Measurements from ENCODE around the gene TYMS. TPM values are rescaled to one million over a fixed set of nuclear protein-coding genes. Genes with fewer than 3 reads are reported as not detected.

Gene TYMS
- total and polyA plus RNA-seq, 2 donors from 2014 or later = 6.0 to 10.2 TPM

- no peaks in the 10 kb centered on the region for H3K27me3 ChIP-seq (ENCODE audit: control insufficient read depth, insufficient read depth, low read length)
- no peak overlapping the region for H3K27ac ChIP-seq (ENCODE audit: low read depth in 2 of 2, low read length in 2 of 2)
- peaks cover 0 to 8% (median 3%) of the 10 kb centered on the region in 3 donors for H3K4me1 ChIP-seq (ENCODE audit: control insufficient read depth in 2 of 3, insufficient read depth in 2 of 3, low read depth in 1 of 3, low read length in 3 of 3)
- H3K36me3 ChIP-seq (ENCODE audit: control insufficient read depth in 2 of 3, insufficient read depth in 3 of 3, low read length in 3 of 3) = peaks cover 2 to 19% (median 4%) of the 10 kb centered on the region in 3 donors
- H3K9ac ChIP-seq (ENCODE audit: low read length in 3 of 3) = no peak overlapping the region
- intact Hi-C loops (cut with DNase I) = no loop called here
- no peak overlapping the region for H3K4me3 ChIP-seq (ENCODE audit: low read length in 3 of 3)
- no peak for TF ChIP-seq CTCF (IDR thresholded peaks at IDR 0.05; ENCODE audit: borderline replicate concordance, extremely low read depth, insufficient read depth)
- no peaks in the 10 kb centered on the region for H3K9me3 ChIP-seq (ENCODE audit: control insufficient read depth in 2 of 3, insufficient read depth in 1 of 3, low read length in 3 of 3)
- no peak for FAIRE-seq
- DNase-seq = no peak
These were observed 39.6 kb downstream of the TYMS start for GRCh38 chr18:697012-697411.

GRCh38 chr18:697800-698199 lies 40.3 kb downstream of the TYMS start:
- intact Hi-C loops (cut with DNase I) = no loop called here
- FAIRE-seq (no peak), DNase-seq (peak in 4 of 5 donors; percentile 63 to 86 (median 68))
- H3K9ac ChIP-seq (ENCODE audit: low read length in 3 of 3) = no peak overlapping the region
- H3K27me3 ChIP-seq (ENCODE audit: control insufficient read depth, insufficient read depth, low read length) = no peaks in the 10 kb centered on the region
- no peak overlapping the region for H3K27ac ChIP-seq (ENCODE audit: low read depth in 2 of 2, low read length in 2 of 2)
- H3K36me3 ChIP-seq (ENCODE audit: control insufficient read depth in 2 of 3, insufficient read depth in 3 of 3, low read length in 3 of 3) = peaks cover 2 to 15% (median 3%) of the 10 kb centered on the region in 3 donors
- no peaks in the 10 kb centered on the region for H3K9me3 ChIP-seq (ENCODE audit: control insufficient read depth in 2 of 3, insufficient read depth in 1 of 3, low read length in 3 of 3)
- no peak for TF ChIP-seq CTCF (IDR thresholded peaks at IDR 0.05; ENCODE audit: borderline replicate concordance, extremely low read depth, insufficient read depth)
- H3K4me1 ChIP-seq (ENCODE audit: control insufficient read depth in 2 of 3, insufficient read depth in 2 of 3, low read depth in 1 of 3, low read length in 3 of 3) = peaks cover 0 to 8% (median 3%) of the 10 kb centered on the region in 3 donors
- no peak overlapping the region for H3K4me3 ChIP-seq (ENCODE audit: low read length in 3 of 3)

GRCh38 chr18:703213-703967 lies 45.9 kb downstream of the TYMS start:
- Histone ChIP-seq H3K4me3 (ENCODE audit: low read length in 3 of 3) (no peak overlapping the region), H3K27ac (ENCODE audit: low read depth in 2 of 2, low read length in 2 of 2) (no peak overlapping the region), H3K9me3 (ENCODE audit: control insufficient read depth in 2 of 3, insufficient read depth in 1 of 3, low read length in 3 of 3) (no peaks in the 10 kb centered on the region), H3K27me3 (ENCODE audit: control insufficient read depth, insufficient read depth, low read length) (no peaks in the 10 kb centered on the region), H3K9ac (ENCODE audit: low read length in 3 of 3) (no peak overlapping the region), H3K36me3 (ENCODE audit: control insufficient read depth in 2 of 3, insufficient read depth in 3 of 3, low read length in 3 of 3) (peaks cover 0 to 14% (median 3%) of the 10 kb centered on the region in 3 donors), H3K4me1 (ENCODE audit: control insufficient read depth in 2 of 3, insufficient read depth in 2 of 3, low read depth in 1 of 3, low read length in 3 of 3) (peaks cover 0 to 7% (median 2%) of the 10 kb centered on the region in 3 donors)
- FAIRE-seq = no peak
- intact Hi-C loops (cut with DNase I) = no loop called here
- no peak for TF ChIP-seq CTCF (IDR thresholded peaks at IDR 0.05; ENCODE audit: borderline replicate concordance, extremely low read depth, insufficient read depth)
- DNase-seq = no peak

Measured in kidney (tissue), 14 donors.